ENCODE measurements around the gene GABPB1.

Gene GABPB1

GRCh38 chr15:50275091-50275490 lies 79.9 kb downstream of the GABPB1 start:
- DNase-seq = no peak

GRCh38 chr15:50267577-50267976 lies 87.4 kb downstream of the GABPB1 start:
- DNase-seq = no peak

- no peak for DNase-seq
These were observed 89.4 kb downstream of the GABPB1 start, which contains the start of gene HDC for GRCh38 chr15:50265620-50266019. Gene HDC (minus strand): TSS chr15:50265726. CDS start chr15:50265623, 103 bp downstream.

- no peak for DNase-seq
These were observed 92.5 kb downstream of the GABPB1 start for GRCh38 chr15:50262533-50262932.

- no peak for DNase-seq
These were observed 93.0 kb downstream of the GABPB1 start for GRCh38 chr15:50261981-50262380.

- no peak for DNase-seq
These were observed 94.0 kb downstream of the GABPB1 start for GRCh38 chr15:50260969-50261496.

- no peak for DNase-seq
These were observed 95.7 kb downstream of the GABPB1 start for GRCh38 chr15:50259276-50259675.

GRCh38 chr15:50257924-50258323 lies 97.1 kb downstream of the GABPB1 start:
- peak; percentile 61 for DNase-seq

GRCh38 chr15:50257332-50257731 lies 97.7 kb downstream of the GABPB1 start:
- DNase-seq = no peak

GRCh38 chr15:50256188-50257041 lies 98.6 kb downstream of the GABPB1 start:
- peak; percentile 73 for DNase-seq

- no peak for DNase-seq
These were observed 102.4 kb downstream of the GABPB1 start for GRCh38 chr15:50252556-50252955.

GRCh38 chr15:50251638-50252182 lies 103.3 kb downstream of the GABPB1 start:
- DNase-seq = no peak

GRCh38 chr15:50250760-50251394 lies 104.1 kb downstream of the GABPB1 start:
- no peak for DNase-seq

GRCh38 chr15:50249704-50250103 lies 105.3 kb downstream of the GABPB1 start:
- DNase-seq = no peak

- peak; percentile 19 for DNase-seq
These were observed 105.9 kb downstream of the GABPB1 start for GRCh38 chr15:50248994-50249582.

GRCh38 chr15:50247819-50248655 lies 107.0 kb downstream of the GABPB1 start:
- no peak for DNase-seq

- DNase-seq = no peak
These were observed 108.4 kb downstream of the GABPB1 start for GRCh38 chr15:50246631-50247030.

- DNase-seq = no peak
These were observed 109.9 kb downstream of the GABPB1 start for GRCh38 chr15:50244959-50245624.

GRCh38 chr15:50244153-50244552 lies 110.8 kb downstream of the GABPB1 start:
- no peak for DNase-seq

GRCh38 chr15:50241684-50242450 lies 113.1 kb downstream of the GABPB1 start:
- DNase-seq = peak; percentile 71

- no peak for DNase-seq
These were observed 116.7 kb downstream of the GABPB1 start for GRCh38 chr15:50238255-50238654.

All from HCEC 1CT (cell line).